HL-60/S4 treated with phorbol 12-myristate 13-acetate at 8.2 ng/mL for 4 days and 3 days (cell line): ENCODE results near the gene PRUNE2.
"Not testable (repeated sequence)": the region's sequence is repeated elsewhere in the genome, so short reads cannot be mapped to it uniquely, and the experiment has no call there.

Source experiments
- in situ Hi-C: fragments of 300-500 bp; cut with MboI; formaldehyde crosslinking; loops from 2 replicates; pipeline ENCODE4 v1.15.0; 2022; ENCODE audit warnings: low sequenced_read_pairs

Gene PRUNE2

DNA sequence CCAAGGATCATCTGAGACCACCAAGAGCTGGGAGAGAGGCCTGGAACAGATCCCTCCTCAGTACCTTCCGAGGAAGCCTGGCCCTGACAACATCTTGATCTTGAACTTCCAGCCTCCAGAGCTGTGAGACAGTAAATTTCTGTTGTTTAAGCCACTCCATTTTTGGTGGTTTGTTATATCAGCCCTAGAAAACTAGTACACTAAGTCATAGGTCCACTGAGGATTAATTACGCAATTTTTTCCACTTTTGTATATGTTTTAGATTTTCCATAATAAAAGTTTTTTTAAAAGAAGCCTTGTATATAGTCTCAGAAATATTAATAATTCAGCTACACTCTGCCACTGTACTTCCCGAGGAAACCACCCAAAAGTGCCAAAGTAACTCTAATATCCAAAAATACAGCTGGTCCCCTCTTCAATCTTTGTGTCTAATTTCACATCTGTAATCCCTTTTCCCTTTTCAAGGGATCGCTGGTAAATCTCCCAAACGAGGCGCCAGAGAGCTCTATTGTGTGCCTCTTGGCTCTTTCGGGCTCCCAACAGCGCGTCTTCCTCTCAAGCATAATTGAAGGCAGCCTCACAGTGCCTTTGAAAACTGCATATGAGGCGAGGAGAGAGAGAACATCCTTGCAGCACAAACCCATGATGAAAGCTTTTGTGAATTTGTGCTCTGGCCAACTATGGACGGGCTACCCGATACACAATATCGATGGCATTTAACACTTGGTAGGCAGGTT, 32.7 kb downstream of the PRUNE2 start:
- in situ Hi-C loops = no loop called here

DNA sequence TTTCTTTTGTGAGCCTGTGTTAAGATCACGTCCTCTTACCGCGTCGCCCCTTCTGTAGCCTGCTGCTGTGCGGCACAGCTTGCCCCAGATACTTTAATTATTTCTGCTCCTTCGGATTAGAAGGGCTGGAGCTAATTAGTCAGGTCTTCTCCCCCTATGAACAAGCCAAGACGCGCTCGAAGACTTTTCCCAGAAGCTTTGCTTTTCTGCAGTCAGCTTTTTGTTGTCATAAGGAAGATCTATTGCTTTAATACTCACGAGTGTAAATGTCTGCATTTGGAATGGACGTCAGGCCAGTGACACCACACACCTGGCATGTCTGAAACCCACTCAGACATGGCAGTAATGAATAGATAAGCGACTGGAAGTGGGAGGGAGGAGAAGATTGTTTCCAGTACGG, 37.0 kb downstream of the PRUNE2 start:
- in situ Hi-C loops = no loop called here

DNA sequence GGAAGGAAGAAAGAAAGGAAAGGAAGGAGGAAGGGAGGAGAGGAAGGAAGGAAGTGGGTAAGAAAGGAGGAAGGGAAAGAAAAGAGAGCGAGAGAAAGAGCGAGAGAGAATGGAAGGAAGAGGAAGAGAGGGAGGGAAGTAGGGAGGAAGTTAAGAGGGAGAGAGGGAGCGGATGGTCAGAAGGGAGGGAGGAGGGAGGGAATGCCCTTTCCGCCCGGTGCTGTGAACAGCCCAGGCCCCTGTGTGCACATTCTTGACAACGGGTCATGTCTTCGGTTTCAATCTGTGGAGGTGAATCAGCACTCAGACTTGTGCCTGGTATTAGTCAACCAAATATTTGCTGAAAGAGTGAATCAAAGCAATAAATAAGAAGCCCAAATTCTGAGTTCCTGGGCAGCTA, 39.2 kb downstream of the PRUNE2 start:
- in situ Hi-C loops = no loop called here

DNA sequence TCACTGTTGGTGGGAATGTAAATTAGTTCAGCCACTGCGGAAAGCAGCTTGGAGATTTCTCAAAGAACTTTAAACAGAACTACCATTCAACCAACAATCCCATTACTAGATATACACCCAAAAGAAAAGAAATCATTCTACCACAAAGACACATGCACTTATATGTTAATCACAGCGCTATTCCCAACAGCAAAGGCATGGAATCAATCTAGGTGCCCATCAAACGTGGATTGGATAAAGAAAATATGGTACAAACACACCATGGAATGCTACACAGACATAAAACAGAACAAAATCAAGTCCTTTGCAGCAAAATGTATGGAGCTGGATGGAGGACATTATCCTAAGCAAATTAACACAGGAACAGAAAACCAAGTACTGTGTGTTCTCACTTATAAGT, 42.1 kb downstream of the PRUNE2 start:
- in situ Hi-C loops = no loop called here

DNA sequence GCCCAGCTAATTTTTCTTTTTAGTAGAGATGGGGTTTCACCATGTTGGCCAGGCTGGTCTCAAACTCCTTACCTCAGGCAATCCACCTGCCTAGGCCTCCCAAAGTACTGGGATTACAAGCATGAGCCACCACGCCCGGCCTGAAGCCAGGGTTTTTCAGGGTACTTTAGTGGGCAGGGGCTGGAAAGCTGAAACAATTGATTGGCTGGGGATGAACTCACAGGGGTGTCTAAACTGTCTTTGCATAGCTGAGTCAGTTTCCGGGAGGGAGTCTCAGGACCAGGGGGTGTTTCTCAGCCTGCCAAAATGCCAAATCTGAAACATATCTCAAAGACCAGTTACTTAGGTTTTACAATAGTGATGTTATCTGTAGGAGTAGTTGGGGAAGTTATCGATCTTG, 46.1 kb downstream of the PRUNE2 start:
- in situ Hi-C loops = no loop called here

DNA sequence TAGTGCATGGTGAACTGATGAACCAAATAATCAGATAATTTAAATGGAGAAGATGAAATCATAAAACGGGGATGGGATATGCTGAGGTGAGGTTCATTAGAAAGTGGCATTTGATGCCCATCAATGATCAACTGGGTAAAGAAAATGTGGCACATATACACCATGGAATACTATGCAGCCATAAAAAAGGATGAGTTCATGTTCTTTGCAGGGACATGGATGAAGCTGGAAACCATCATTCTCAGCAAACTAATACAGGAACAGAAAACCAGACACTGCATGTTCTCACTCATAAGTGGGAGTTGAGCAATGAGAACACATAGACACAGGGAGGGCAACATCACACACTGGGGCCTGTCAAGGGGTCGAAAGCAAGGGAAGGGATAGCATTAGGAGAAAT, 47.7 kb downstream of the PRUNE2 start:
- in situ Hi-C loops = not testable (repeated sequence)

DNA sequence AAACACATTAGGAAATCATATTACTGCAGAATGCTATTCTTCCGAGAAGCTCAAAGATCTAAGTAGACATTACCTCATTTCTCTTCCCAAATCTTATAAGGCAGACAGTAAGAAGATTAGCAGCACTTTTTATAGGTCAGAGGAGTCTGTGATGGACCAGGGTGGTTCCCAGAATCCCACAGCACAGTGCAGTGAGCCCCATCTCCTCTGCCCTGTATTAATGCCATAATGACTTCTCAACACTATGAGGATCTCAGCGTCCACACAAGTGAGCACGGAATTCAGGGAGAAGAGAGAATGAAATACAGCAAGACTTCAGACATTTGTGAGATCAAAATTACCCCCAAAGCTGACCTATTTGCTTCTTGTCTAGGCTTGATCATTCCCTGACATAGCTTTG, 49.9 kb downstream of the PRUNE2 start:
- in situ Hi-C loops = no loop called here

DNA sequence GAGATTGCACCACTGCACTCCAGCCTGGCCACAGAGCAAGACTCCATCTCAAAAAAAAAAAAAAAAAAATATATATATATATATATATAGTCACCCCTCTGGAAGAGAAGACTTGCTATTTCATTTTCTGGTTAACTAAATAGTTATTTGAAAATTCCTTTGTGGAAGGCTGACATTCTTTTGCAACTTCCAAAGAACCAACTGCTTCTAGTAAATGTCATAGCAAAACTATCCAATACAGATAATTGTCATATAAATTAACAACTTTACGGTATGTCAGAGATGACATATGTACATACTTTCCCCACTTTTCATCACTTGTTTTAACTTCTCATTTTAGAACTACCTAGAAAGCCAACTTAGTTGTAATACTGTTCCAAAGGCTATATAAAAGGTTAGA, 50.9 kb downstream of the PRUNE2 start:
- in situ Hi-C loops = no loop called here

DNA sequence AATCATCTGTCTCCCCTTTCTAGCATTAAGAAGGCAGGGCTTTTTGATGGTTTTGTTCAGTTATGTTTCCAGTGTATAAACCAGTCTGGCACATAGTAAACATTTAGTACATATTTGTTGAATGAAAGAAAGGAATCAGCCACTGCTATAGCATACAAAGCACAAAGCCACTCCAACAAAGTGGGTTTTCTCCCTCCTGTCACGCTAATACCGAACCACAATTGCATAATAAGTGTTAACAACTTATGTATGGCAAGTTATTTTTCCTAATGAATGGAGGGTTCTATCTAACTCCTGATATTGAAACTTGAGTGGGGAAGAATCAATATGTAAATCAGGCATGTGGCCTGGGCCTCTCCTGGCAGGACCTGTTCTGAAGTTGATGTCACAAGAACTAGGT, 53.9 kb downstream of the PRUNE2 start:
- in situ Hi-C loops = no loop called here

DNA sequence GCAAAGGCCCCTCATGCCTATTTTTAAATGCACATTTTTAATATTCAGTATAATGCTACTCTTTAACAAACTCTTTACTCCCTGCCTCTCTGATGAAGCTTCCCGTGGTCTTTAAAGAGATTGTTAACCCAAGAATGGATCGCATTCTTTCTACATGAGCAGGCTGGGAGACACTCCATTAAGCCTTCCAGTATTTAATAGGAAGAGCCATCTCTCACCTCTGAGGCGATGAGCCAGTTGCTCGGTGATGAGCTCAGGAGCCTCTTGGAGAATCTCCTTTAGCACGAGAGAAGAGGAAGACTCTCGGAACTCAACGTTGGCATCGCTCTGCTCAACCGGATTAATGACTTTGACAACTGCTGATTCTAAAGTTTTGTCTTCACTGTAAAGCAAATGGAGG, 59.6 kb downstream of the PRUNE2 start:
- in situ Hi-C loops = no loop called here

DNA sequence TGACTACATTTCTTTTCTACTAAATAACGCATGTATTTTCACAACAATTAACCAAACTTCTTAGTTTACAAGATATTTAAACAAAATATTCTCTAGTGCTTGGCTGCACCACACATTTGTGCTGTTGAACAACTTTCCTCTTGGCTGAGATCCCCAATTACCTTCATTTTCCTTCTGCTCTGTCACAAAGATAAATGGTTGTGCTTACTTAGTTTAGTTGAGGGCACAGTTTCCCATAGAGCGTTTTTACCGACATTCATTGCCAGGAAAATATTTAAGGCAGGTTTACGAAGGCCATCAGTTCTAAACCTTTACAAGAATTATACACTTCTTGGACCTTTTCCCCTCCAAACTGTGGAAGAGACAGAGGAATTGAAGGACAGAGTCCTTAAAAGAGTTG, 60.7 kb downstream of the PRUNE2 start:
- in situ Hi-C loops = no loop called here

DNA sequence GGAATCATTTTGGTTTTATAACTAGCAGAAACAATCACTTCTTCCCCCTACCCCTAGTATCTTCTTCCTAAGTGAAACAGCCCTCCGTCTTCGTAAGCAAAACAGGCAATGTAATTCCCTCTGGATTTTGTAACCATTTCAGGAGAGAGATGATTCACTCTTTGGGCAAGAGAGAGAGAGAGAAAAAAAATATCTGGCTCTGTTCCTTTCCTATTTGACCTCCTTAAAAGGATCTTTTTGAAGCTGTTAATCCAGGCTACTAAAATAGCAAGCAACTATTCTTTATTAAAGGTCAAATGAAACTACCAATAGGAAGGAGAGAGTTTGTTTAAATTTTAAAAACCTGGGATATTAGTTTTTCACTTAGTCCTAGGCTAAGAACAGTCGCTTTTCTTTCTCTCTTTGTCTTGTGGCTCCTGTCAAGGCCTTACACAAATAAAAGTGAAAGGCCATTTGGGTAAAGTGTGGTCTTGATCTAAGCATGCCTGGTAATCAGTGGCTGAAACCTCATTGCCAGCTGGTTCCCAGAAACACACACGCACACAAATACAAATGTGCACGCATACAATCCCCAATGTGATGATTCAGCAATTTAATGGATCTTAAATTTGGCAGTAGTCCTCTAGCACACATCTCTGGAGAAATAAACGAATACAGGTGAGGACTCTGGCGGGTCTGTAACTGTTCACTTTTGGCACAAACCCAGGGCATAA, 70.2 kb downstream of the PRUNE2 start:
- in situ Hi-C loops = no loop called here

DNA sequence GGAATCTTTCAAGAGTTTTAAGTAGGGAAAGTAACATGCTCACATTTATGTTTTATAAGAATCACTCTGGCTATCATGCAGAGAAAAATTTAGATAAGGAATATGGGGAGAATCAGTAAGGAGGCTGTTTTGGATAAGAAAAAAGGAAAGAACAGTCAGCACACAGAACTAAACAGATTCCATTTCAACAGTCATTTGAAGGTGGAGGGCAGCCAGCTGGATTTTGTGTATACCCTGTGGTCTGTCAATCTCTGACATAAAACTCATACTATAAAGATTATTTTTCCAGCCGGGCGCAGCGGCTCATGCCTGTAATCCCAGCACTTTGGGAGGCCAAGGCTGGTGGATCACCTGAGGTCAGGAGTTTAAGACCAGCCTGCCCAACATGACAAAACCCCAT, 77.5 kb downstream of the PRUNE2 start:
- in situ Hi-C loops = no loop called here

DNA sequence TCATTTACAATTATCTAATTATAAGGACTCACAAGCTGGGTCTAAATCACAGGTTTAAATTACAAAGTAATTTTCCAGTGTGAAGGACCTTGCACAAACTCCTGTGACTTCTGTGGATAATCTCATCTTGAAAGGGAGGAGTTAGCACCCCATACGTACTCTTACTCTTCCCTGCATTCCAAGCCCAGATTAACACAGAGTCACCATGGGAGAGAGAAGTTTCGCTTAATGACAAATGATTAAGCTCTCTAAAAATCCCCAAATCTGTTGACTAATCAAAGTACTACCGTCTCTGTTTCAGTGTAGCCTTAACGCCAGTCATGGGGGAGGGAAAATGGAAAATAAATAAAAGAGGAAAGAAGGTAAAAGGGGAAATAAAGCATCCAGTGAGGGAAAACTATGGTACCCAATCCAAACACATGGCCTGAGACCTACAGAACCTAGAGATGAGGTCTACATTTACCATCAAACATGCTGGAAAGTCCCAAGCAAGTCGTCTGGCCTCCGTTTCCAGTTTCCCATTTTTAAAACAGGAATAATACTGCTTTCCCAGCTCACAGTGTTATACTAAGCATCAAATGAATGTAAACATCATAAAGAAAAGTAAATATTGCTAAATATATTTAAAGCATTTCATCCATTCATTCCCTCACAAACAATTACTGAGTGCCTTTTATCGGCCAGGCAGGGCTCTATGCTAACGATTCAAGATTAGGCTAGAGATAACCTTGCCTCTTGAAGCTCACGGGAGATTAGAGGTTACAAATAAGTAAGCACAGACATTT, 78.4 kb downstream of the PRUNE2 start:
- in situ Hi-C loops = no loop called here

DNA sequence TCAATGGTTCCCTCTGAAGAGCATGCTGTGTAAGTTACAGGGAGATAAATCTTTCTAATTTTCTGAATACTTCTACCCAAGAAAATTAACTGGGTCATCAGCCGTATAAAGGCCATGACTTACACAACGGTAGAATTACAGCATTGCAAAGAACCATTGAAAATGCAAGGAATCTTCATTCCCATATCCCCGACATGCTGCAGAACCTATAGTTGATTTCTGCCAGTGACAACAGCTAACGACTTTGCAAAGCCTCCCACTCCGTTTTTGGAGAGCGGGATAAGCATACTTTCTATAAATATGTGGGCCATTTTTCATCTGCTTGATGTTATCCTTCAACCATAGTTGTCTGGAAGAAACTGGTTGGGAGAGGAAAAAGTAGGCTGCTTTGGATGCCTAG, 85.5 kb downstream of the PRUNE2 start:
- in situ Hi-C loops = no loop called here

DNA sequence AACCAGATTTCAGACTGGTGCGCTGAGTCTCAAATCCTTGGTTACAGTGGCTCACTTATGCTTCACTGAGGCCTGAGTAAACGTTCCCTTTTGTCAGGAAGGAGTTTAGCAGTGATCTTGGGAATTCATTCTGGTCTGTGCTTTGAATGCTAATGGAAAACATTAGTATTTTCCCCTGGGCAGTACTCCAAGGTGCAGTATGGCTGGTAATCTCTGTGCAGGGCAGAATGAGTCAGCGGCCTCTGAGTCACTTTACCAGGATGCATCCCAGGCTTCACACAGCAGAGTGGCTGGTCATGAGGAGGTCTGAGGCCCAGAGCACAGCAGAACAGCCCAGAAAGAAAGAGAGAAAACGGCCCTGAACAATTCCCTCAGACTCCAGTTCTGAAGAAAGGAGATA, 87.6 kb downstream of the PRUNE2 start:
- in situ Hi-C loops = no loop called here

DNA sequence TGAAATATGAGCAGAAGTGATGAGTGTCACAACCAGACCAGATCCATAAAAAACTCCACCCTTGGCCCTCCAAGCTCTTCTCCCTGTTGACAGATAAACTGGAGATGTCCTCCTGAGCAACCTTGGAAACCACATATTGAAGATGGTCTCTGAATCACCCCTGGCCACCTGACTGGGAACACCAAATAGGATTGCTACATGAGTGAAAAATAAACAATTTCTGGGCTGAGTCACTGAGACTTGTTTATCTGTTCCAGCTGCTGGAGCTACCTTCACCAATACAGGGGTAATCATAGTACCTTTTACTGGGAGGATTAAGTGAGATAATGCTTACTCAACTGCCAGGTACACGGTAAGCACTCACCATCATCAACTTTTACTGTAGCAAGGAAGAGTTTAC, 88.4 kb downstream of the PRUNE2 start:
- in situ Hi-C loops = no loop called here

DNA sequence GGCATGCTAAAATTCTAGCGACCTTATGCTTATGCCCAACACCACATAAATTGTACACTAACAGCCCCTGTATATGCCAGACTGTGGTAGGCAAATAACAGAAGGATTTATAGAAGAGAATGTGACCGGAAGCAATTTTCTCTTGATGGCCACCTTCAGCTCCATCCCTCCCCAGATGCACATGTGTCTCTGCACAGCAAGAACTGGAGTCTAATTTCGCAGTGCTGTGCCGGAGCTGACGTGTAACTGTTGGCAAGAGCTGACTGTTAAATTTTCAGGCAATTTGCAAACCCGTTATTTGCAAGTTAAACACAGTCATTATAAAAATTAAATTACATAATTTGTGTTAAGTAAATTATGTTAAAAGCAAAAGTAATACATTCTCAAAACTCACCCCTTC, 93.3 kb downstream of the PRUNE2 start:
- in situ Hi-C loops = no loop called here

DNA sequence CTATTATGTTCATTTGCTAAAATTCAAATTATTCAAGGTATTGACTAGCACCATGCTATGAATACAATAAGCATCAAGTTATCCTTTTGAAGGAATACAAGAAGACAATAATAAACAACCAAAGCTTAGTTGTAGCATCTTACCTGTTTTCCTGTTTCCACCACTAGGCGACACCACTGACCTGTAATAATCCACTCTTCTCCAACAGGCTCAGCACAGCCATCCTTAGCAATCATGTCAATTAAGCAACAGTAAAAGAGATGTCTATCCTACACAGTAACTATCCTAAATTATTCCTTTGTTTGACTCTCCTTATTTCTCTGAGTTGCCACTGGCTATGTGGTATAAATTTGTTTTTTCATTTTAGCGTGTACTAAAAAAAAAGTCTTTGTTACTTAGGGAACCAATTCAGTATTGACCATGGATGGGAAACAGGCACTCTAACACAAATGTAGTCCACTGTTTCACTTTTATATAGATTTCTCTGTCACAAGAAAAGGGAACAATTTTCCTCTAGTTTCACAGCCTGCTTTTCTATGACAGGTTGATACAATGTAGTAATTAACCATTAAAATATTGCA, 95.4 kb downstream of the PRUNE2 start:
- in situ Hi-C loops = no loop called here

DNA sequence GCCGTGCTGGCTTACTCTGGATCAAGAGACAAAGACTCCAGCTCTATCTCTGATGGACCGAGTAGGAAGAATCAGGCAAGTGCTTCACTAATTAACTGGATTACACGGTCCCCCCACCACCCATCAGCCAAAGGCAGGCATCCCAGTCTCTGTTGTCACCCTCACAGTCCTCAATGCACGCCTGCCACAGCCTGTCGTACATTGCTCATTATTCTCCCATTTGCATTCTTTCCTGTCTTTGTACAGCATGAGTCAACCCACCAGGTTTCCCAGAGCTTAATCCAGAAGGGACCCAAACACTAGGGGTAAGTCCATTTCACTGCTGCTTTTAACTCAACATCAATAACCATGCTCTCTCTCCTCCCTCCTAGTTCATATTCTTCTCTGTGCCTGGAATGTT, 97.3 kb downstream of the PRUNE2 start:
- in situ Hi-C loops = no loop called here

DNA sequence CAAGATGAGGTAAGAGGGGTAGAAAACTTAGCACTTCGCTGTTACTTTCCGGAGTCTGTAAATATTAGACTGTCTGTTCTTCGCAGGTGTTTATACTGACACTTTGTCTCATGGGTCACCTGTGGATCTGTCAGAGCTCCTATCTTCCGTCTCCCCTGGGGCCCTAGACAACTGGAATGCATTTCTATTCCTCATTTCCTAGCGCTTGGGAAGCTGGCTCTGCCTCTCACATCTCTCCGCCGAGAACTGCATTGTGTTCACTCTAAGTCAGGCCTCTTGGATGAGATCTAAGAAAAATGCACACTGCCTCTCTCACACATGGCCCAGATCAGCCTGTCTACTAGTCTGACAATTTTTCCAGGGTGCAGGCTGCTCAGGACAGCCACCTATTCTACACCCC, 102.2 kb downstream of the PRUNE2 start:
- in situ Hi-C loops = no loop called here

DNA sequence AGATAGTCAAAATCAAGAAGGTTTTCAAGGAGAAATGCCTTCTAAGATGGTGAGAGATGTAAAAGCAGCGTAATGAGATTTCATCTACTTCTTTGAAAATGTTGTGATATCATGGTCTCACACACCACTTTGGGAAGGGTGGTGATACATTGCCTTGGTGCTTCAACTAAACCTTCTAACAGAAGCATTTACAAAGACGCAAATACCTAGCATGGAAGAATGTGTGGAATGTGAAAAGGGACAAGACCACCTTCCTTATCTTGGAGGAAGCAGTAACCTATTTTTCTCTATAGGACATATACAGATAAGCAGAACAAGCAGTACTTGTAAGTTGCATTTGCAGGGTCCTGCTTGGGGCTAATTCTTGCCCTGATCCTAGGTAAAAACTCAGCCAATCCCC, 102.8 kb downstream of the PRUNE2 start:
- in situ Hi-C loops = no loop called here
